ENCODE results near the gene TSPAN7. TPM values are rescaled to one million over a fixed set of nuclear protein-coding genes. Genes with fewer than 3 reads are reported as not detected.

The TSPAN7 gene
- total RNA-seq, 5 donors from 2014 or later (not counting 1 experiment from before 2014, with no cell fraction given), result 0.62 to 1.3 (median 0.73) TPM; not detected in 2

DNA sequence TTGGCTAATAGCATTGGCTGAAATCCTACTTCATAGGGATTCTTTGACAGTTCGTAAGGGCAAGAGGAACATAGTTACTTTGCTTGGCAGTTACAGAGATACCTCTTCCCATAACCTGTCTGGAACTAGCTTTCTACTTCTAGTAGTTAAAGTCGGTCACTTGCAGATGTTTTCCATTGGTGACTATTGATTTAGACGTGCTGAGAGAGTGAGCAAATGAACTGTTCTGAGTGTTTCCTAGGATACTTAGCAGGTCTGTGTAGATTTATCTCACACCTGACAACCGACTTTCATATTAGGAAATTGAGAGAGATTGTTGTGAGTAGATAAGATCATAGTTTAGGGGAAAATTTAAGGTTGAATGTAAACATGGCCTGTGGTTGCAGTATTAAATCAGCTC, 116.8 kb downstream of the TSPAN7 start:
- Histone ChIP-seq H3K4me3 (ENCODE audit: control insufficient read depth in 1 of 2, extremely low read depth in 1 of 2, low read length in 1 of 2) (no peak overlapping the region), H3K27ac (ENCODE audit: low read length) (no peak overlapping the region), H3K36me3 (ENCODE audit: control insufficient read depth in 2 of 2, extremely low read depth in 1 of 2, insufficient read depth in 1 of 2, low read length in 1 of 2) (no peaks in the 10 kb centered on the region), H3K27me3 (replicated peaks in 1 of 2; ENCODE audit: control insufficient read depth in 2 of 2, extremely low read depth in 1 of 2, insufficient read depth in 2 of 2, low read length in 1 of 2) (peaks cover 0 to 3% of the 10 kb centered on the region in 2 experiments), H3K4me1 (ENCODE audit: control insufficient read depth in 1 of 2, extremely low read depth in 1 of 2, insufficient read depth in 2 of 2, low read length in 2 of 2) (no peaks in the 10 kb centered on the region), H3K9me3 (no peaks in the 10 kb centered on the region)
- Mint-ChIP-seq H3K9me3 (no peaks in the 10 kb centered on the region), H3K4me3 (no peak overlapping the region), H3K27me3 (peaks cover 15 to 44% of the 10 kb centered on the region in 2 donors), H3K36me3 (no peaks in the 10 kb centered on the region), H3K4me1 (no peaks in the 10 kb centered on the region), H3K27ac (no peak overlapping the region)
- ChIA-PET CTCF (no interaction called here), POLR2A (no interaction called here)
- WGBS (ENCODE audit: insufficient coverage), result no CpG with 5 or more reads among the region's 4 CpGs
- no peak for ATAC-seq (replicated peaks in 1 of 4)
- no peak for DNase-seq

DNA sequence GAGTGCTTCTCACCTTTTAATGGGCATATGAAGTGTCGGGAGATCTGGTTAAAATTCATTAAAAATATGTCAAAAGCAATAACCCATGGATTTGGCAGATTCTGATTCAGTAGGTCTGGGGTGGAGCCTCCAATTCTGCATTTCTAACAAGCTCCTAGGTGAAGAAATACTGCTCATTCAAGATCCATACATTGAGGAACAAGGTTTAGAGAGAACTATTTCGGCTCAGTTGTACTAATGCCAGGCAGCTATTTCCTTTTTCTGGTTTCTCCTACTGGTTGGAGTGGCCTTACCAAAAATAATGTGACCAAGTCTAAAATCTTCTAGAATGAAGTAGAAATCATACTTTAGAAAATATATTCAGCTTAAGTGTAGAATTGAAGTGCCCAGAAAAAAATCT, 117.5 kb downstream of the TSPAN7 start:
- WGBS (ENCODE audit: insufficient coverage), result no CpG with 5 or more reads among the region's 2 CpGs
- no peaks in the 10 kb centered on the region for H3K9me3 Mint-ChIP-seq
- no peak overlapping the region for H3K4me3 Mint-ChIP-seq
- ATAC-seq (replicated peaks in 1 of 4), result no peak
- ChIA-PET POLR2A (no interaction called here), CTCF (no interaction called here)
- H3K4me3 ChIP-seq (ENCODE audit: control insufficient read depth in 1 of 2, extremely low read depth in 1 of 2, low read length in 1 of 2), result no peak overlapping the region
- no peaks in the 10 kb centered on the region for H3K4me1 ChIP-seq (ENCODE audit: control insufficient read depth in 1 of 2, extremely low read depth in 1 of 2, insufficient read depth in 2 of 2, low read length in 2 of 2)
- H3K27ac ChIP-seq (ENCODE audit: low read length), result no peak overlapping the region
- H3K36me3 Mint-ChIP-seq, result no peaks in the 10 kb centered on the region
- H3K4me1 Mint-ChIP-seq, result no peaks in the 10 kb centered on the region
- peaks cover 0 to 3% of the 10 kb centered on the region in 2 experiments for H3K27me3 ChIP-seq (replicated peaks in 1 of 2; ENCODE audit: control insufficient read depth in 2 of 2, extremely low read depth in 1 of 2, insufficient read depth in 2 of 2, low read length in 1 of 2)
- no peak overlapping the region for H3K27ac Mint-ChIP-seq
- no peaks in the 10 kb centered on the region for H3K9me3 ChIP-seq
- no peak for DNase-seq
- H3K36me3 ChIP-seq (ENCODE audit: control insufficient read depth in 2 of 2, extremely low read depth in 1 of 2, insufficient read depth in 1 of 2, low read length in 1 of 2), result no peaks in the 10 kb centered on the region
- peaks cover 15 to 44% of the 10 kb centered on the region in 2 donors for H3K27me3 Mint-ChIP-seq

DNA sequence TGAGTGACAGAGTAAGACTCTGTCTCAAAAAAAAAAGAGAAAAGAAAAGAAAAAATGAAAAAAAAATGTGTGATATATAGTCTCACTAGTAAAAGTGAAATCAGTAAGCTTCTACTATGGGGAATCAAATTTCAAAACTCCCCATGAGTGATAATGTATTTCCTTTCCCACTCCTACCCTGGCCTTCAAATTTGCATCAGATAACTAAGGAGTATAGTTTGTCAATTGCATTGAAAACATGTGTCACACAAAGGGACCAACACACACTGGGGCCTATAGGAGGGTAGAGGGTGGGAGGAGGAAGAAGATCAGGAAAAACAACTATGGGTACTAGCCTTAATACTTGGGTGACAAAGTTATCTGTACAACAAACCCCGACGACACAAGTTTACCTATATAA, 118.4 kb downstream of the TSPAN7 start:
- no peak overlapping the region for H3K4me3 Mint-ChIP-seq
- POLR2A ChIA-PET, result interaction anchor here in 1 of 2 donors (0.7 kb wide), 1 partner anchor 1814 kb away, joined by 4 read pairs; no protein-coding TSS in a partner anchor
- no peaks in the 10 kb centered on the region for H3K36me3 Mint-ChIP-seq
- CTCF ChIA-PET, result no interaction called here
- no peaks in the 10 kb centered on the region for H3K9me3 Mint-ChIP-seq
- Histone ChIP-seq H3K4me3 (ENCODE audit: control insufficient read depth in 1 of 2, extremely low read depth in 1 of 2, low read length in 1 of 2) (no peak overlapping the region), H3K27ac (ENCODE audit: low read length) (no peak overlapping the region), H3K9me3 (no peaks in the 10 kb centered on the region), H3K36me3 (ENCODE audit: control insufficient read depth in 2 of 2, extremely low read depth in 1 of 2, insufficient read depth in 1 of 2, low read length in 1 of 2) (no peaks in the 10 kb centered on the region), H3K4me1 (ENCODE audit: control insufficient read depth in 1 of 2, extremely low read depth in 1 of 2, insufficient read depth in 2 of 2, low read length in 2 of 2) (no peaks in the 10 kb centered on the region), H3K27me3 (replicated peaks in 1 of 2; ENCODE audit: control insufficient read depth in 2 of 2, extremely low read depth in 1 of 2, insufficient read depth in 2 of 2, low read length in 1 of 2) (no peaks in the 10 kb centered on the region)
- WGBS (ENCODE audit: insufficient coverage), result no CpG with 5 or more reads among the region's 2 CpGs
- DNase-seq (no peak), ATAC-seq (replicated peaks in 1 of 4) (no peak)
- no peaks in the 10 kb centered on the region for H3K4me1 Mint-ChIP-seq
- peaks cover 11 to 40% of the 10 kb centered on the region in 2 donors for H3K27me3 Mint-ChIP-seq
- H3K27ac Mint-ChIP-seq, result no peak overlapping the region

DNA sequence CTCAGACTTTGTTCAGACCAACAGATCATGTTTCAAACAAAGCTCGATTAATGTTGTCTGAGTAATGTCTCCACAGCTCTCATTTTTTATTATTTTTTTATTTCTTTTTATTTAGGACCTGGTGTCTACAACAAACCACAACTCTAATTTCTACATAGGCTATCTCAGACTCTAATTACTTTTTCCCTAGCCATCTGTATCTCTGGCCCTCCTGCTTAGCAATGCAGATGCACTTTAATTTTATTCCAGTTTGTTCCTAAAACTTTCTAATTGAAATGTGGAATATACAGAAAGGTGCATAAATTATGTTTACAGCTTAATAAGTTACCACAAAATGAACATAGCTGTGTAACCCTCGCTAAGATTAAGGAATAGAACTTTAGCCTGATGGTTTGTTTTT, 120.8 kb downstream of the TSPAN7 start:
- Mint-ChIP-seq H3K4me1 (no peaks in the 10 kb centered on the region), H3K36me3 (no peaks in the 10 kb centered on the region), H3K9me3 (no peaks in the 10 kb centered on the region), H3K27ac (no peak overlapping the region), H3K4me3 (no peak overlapping the region), H3K27me3 (peaks cover 7 to 37% of the 10 kb centered on the region in 2 donors)
- DNase-seq, result no peak
- Histone ChIP-seq H3K36me3 (ENCODE audit: control insufficient read depth in 2 of 2, extremely low read depth in 1 of 2, insufficient read depth in 1 of 2, low read length in 1 of 2) (no peaks in the 10 kb centered on the region), H3K4me1 (ENCODE audit: control insufficient read depth in 1 of 2, extremely low read depth in 1 of 2, insufficient read depth in 2 of 2, low read length in 2 of 2) (no peaks in the 10 kb centered on the region), H3K9me3 (no peaks in the 10 kb centered on the region), H3K27me3 (replicated peaks in 1 of 2; ENCODE audit: control insufficient read depth in 2 of 2, extremely low read depth in 1 of 2, insufficient read depth in 2 of 2, low read length in 1 of 2) (no peaks in the 10 kb centered on the region), H3K27ac (ENCODE audit: low read length) (no peak overlapping the region), H3K4me3 (ENCODE audit: control insufficient read depth in 1 of 2, extremely low read depth in 1 of 2, low read length in 1 of 2) (no peak overlapping the region)
- WGBS (ENCODE audit: insufficient coverage), result no CpG with 5 or more reads among the region's 2 CpGs
- no peak for ATAC-seq (replicated peaks in 1 of 4)
- ChIA-PET CTCF (interaction anchor here in 1 of 2 donors (0.7 kb wide), 1 partner anchor 25 kb away, joined by 3 read pairs; no protein-coding TSS in a partner anchor), POLR2A (no interaction called here)

DNA sequence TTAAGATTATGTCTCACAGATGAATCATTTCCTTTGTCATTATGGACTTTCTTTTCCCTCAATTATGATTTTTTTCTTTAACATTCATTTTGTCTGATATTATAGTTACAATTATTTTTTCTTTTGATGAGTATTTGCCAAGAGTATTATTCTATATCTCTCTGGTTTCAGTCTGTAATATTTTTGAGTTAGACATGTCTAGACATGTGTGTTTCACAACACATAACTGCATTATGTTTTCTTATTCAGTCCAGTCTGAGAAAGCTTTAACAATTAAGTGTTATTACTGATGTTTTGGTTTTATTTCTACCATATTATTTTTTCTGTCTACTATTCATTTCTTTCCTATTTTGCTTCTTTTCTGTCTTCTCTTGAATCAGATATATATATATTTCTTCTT, 131.6 kb downstream of the TSPAN7 start:
- Mint-ChIP-seq H3K9me3 (no peaks in the 10 kb centered on the region), H3K27me3 (peaks cover 0 to 23% of the 10 kb centered on the region in 2 donors), H3K4me1 (no peaks in the 10 kb centered on the region), H3K36me3 (no peaks in the 10 kb centered on the region), H3K4me3 (no peak overlapping the region), H3K27ac (no peak overlapping the region)
- no peak for DNase-seq
- Histone ChIP-seq H3K4me1 (ENCODE audit: control insufficient read depth in 1 of 2, extremely low read depth in 1 of 2, insufficient read depth in 2 of 2, low read length in 2 of 2) (no peaks in the 10 kb centered on the region), H3K9me3 (no peaks in the 10 kb centered on the region), H3K36me3 (ENCODE audit: control insufficient read depth in 2 of 2, extremely low read depth in 1 of 2, insufficient read depth in 1 of 2, low read length in 1 of 2) (no peaks in the 10 kb centered on the region), H3K27ac (ENCODE audit: low read length) (no peak overlapping the region), H3K4me3 (ENCODE audit: control insufficient read depth in 1 of 2, extremely low read depth in 1 of 2, low read length in 1 of 2) (no peak overlapping the region), H3K27me3 (replicated peaks in 1 of 2; ENCODE audit: control insufficient read depth in 2 of 2, extremely low read depth in 1 of 2, insufficient read depth in 2 of 2, low read length in 1 of 2) (no peaks in the 10 kb centered on the region)
- no peak for ATAC-seq (replicated peaks in 1 of 4)
- ChIA-PET CTCF (no interaction called here), POLR2A (no interaction called here)

DNA sequence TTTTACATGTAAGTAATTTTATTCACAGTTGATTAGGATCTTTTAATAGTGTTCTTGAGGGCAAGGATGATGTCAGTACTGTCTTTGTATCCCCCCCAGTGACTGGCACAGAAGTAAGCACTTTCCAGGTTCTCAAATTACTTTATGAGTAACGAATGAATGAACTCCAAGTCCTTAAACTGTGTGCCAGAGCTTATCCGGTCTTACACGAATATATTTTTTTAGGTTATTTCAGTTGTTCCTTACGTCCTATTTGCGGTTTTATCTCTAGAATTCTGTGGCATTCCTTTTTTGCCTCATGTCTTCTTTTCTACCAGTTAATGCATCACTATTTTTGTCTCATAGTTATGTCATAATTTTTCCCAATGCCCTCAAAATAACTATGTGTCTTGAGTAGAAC, 133.1 kb downstream of the TSPAN7 start:
- DNase-seq (no peak), ATAC-seq (replicated peaks in 1 of 4) (no peak)
- H3K9me3 ChIP-seq, result no peaks in the 10 kb centered on the region
- CTCF ChIA-PET, result no interaction called here
- no peaks in the 10 kb centered on the region for H3K36me3 ChIP-seq (ENCODE audit: control insufficient read depth in 2 of 2, extremely low read depth in 1 of 2, insufficient read depth in 1 of 2, low read length in 1 of 2)
- POLR2A ChIA-PET, result no interaction called here
- Mint-ChIP-seq H3K4me3 (no peak overlapping the region), H3K27me3 (peaks cover 0 to 18% of the 10 kb centered on the region in 2 donors), H3K9me3 (no peaks in the 10 kb centered on the region), H3K4me1 (no peaks in the 10 kb centered on the region), H3K36me3 (no peaks in the 10 kb centered on the region), H3K27ac (no peak overlapping the region)
- H3K27ac ChIP-seq (ENCODE audit: low read length), result no peak overlapping the region
- no peaks in the 10 kb centered on the region for H3K4me1 ChIP-seq (ENCODE audit: control insufficient read depth in 1 of 2, extremely low read depth in 1 of 2, insufficient read depth in 2 of 2, low read length in 2 of 2)
- peaks cover 0 to 2% of the 10 kb centered on the region in 2 experiments for H3K27me3 ChIP-seq (replicated peaks in 1 of 2; ENCODE audit: control insufficient read depth in 2 of 2, extremely low read depth in 1 of 2, insufficient read depth in 2 of 2, low read length in 1 of 2)
- WGBS (ENCODE audit: insufficient coverage), result no CpG with 5 or more reads among the region's 5 CpGs
- no peak overlapping the region for H3K4me3 ChIP-seq (ENCODE audit: control insufficient read depth in 1 of 2, extremely low read depth in 1 of 2, low read length in 1 of 2)

DNA sequence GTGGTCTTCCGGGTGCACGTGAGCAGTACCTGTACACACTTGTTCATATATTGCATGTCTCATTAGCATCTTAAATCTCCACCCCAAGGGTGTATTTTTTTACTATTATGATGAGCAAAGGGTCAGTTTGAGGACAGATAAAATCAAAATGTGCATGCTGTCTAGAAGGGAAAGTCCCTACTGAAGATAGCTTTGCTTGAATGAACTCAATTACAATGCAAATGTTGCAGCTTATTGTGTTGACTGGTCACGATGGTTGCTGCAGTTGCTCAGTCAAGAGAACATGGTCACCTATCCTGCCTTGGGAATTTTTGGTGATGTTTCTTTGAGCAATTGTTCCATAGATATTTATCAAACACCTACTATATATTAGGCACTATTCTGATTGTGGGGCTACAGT, 136.1 kb downstream of the TSPAN7 start:
- no CpG with 5 or more reads among the region's 3 CpGs for WGBS (ENCODE audit: insufficient coverage)
- Mint-ChIP-seq H3K27ac (no peak overlapping the region), H3K9me3 (no peaks in the 10 kb centered on the region), H3K4me3 (no peak overlapping the region), H3K36me3 (no peaks in the 10 kb centered on the region), H3K27me3 (peaks cover 0 to 23% of the 10 kb centered on the region in 2 donors), H3K4me1 (no peaks in the 10 kb centered on the region)
- DNase-seq (no peak), ATAC-seq (replicated peaks in 1 of 4) (no peak)
- Histone ChIP-seq H3K4me1 (ENCODE audit: control insufficient read depth in 1 of 2, extremely low read depth in 1 of 2, insufficient read depth in 2 of 2, low read length in 2 of 2) (no peaks in the 10 kb centered on the region), H3K4me3 (ENCODE audit: control insufficient read depth in 1 of 2, extremely low read depth in 1 of 2, low read length in 1 of 2) (no peak overlapping the region), H3K27me3 (replicated peaks in 1 of 2; ENCODE audit: control insufficient read depth in 2 of 2, extremely low read depth in 1 of 2, insufficient read depth in 2 of 2, low read length in 1 of 2) (peaks cover 0 to 2% of the 10 kb centered on the region in 2 experiments), H3K27ac (ENCODE audit: low read length) (no peak overlapping the region), H3K9me3 (no peaks in the 10 kb centered on the region), H3K36me3 (ENCODE audit: control insufficient read depth in 2 of 2, extremely low read depth in 1 of 2, insufficient read depth in 1 of 2, low read length in 1 of 2) (no peaks in the 10 kb centered on the region)
- ChIA-PET CTCF (no interaction called here), POLR2A (no interaction called here)
